SH-SY5Y (cell line): ENCODE data around the gene PRIM1.

Experiments used
- GATA2 ChIP-seq: IDR thresholded peaks from 2 replicates; pipeline ENCODE4 v1.6.1; 2011; ENCODE audit warnings: mild to moderate bottlenecking, low read depth, low read length
- GATA3 ChIP-seq: IDR thresholded peaks from 2 replicates; pipeline ENCODE4 v1.6.1; 2011; ENCODE audit warnings: low read depth, mild to moderate bottlenecking, low read length, moderate library complexity

Gene PRIM1

DNA sequence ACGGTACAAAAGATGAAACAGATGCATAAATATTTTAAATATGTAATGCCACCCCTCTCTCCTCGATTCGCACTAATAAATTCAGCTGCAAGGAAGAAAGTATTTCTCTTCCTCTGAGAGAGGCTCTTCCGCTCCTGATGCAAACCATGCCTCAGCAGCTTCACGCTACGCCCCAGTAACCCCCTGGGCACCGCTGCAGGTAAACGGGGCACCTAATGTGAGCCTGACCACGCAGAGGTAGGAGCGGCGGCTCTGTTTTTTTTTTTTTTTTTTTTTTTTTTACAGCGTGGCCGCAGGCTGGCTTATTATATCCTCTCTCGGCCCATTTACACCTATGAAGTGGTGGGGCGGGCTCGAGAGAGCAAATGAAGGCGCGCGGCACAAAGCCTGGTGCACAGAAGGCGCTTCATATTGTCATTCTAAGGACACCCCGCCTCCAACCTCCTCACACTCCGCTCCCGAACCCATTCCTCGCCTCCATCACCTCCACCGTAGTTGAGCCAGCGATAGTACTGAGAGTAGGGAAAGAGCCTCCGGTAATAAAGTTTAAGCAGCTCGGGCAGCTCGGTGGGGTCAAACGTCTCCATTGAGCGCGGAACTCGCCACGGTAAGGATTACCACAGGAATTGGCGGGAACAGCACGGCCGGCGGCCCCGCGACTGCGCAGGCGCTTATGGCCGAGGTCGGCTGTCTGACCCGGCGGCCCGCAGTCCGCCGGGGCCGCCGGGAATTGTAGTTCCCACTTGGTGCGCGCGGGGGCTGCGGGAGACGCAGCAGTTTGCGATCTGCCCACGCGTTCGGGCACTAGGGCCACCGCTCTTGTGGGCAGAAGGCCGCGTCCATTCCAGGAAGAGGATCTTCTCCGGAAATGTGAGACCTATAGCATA, at the start of gene PRIM1:
Gene PRIM1 (minus strand): TSS at position 612 of the 887 bp plus-strand sequence. CDS start 25 bp downstream, at position 587.
- TF ChIP-seq GATA3 (no peak), GATA2 (no peak; the same call in 1 of the 2 replicates)

- TF ChIP-seq GATA3 (no peak), GATA2 (no peak)
These were observed 48.1 kb upstream of the PRIM1 start for GRCh38 chr12:56800221-56800620.

DNA sequence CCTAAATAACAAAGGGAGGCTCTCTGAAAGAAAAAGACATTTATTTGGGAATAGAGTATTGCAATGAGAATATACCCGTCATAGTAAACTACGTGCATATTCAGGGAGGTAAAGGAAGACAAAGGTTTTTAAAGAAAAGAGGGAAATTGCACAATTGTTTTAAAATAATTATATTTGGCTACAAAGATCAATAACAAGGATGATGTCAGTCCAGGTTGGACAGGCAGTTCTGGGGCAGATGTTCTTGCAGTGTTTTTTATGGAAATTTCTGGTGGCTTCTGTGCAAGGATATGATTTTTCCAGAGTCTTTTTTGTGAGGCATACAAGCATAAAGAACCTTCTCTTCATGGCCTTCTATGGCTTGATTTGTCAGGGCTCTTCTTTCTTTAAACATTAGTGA, 40.6 kb upstream of the PRIM1 start:
- no peak for TF ChIP-seq GATA2

GRCh38 chr12:56787498-56787897, 35.4 kb upstream of the PRIM1 start:
- TF ChIP-seq GATA2: no peak
- TF ChIP-seq GATA3: no peak

DNA sequence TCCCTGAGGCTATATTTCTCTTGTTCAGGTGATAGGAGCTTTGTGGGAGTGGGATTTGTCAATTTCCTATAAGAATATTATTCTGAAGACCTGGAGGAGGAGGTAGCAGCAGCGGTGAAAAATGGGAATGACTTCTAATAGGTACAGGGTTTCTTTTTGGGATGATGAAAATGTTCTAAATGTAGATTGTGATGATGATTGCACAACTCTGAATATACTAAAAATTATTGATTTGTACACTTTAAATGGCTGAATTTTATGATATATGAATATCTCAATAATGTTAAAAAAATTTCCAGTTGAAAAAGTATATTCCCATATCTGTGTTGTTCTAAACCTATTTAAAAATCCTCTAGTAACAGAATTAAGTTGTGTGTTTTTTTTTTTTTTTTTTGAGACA, 33.8 kb upstream of the PRIM1 start:
- TF ChIP-seq GATA2 (no peak), GATA3 (no peak)

DNA sequence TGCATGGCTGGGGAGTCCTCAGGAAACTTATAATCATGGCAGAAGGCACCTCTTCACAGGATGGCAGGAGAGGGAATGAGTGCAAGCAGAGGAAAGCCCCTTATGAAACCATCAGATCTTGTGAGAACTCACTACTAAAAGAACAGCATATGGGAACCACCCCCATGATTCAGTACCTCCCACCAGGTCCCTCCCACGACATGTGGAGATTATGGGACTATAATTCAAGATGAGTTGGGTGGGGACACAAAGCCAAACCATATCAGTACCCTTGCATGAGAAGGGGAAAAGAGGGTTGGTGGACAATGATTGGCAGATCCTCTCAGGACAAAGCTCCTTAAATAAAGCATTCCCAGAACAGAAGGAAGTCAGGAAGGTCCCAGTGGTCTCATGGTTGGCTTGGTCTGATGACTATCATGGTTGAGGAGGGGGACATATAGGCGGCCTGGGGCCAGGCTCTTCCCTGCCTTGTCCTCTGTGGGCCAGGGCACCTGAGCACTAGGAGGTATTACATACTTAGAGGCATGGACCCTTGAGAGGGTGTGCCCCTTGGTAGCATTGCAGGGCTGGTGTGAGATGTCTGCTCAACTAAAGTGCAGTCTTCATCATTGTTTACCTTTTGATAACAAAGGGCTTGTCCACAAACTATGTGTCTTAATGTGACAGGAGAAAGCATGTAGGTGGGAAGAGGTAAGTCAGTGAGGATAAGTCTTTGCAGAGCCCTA, 33.2 kb upstream of the PRIM1 start:
- TF ChIP-seq GATA2 (no peak), GATA3 (no peak)

- TF ChIP-seq GATA2 (no peak), GATA3 (no peak)
These were observed 29.6 kb upstream of the PRIM1 start for GRCh38 chr12:56781726-56782125.

DNA sequence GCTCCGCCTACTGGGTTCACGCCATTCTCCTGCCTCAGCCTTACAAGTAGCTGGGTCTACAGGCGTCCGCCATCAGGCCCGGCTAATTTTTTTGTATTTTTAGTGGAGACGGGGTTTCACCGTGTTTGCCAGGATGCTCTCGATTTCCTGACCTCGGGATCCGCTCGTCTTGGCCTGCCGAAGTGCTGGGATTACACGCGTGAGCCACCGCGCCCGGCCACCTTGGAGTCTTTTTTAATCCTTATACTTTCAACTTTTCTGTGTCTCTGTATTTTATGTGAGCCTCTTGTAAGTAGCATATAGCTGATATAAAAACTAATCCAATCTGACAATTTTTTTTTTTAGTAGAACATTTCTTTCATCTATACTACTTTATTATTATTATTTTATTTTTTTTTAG, 26.6 kb upstream of the PRIM1 start:
- TF ChIP-seq GATA3 (no peak), GATA2 (no peak)

GRCh38 chr12:56776654-56777053, 24.5 kb upstream of the PRIM1 start:
- TF ChIP-seq GATA2: no peak
- TF ChIP-seq GATA3: no peak

DNA sequence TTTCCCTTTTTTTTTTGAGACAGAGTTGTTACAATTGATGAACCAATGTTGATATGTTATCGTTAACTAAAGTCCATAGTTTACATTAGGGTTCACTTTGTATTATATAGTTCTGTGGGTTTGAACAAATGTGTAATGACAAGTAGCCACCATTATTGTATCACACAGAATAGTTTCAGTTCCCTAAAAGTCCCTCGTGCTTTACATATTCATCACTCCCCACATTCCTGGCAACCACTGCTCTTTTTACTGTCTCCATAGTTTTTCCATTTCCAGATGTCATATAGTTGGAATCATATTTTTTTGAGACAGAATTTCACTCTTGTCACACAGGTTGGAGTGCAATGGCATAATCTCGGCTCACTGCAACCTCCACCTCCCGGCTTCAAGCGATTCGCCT, 23.5 kb upstream of the PRIM1 start:
- no peak for TF ChIP-seq GATA2
- no peak for TF ChIP-seq GATA3

GRCh38 chr12:56773113-56773512, 21.0 kb upstream of the PRIM1 start:
- no peak for TF ChIP-seq GATA2
- no peak for TF ChIP-seq GATA3

- TF ChIP-seq GATA3: no peak
These were observed 20.5 kb upstream of the PRIM1 start for GRCh38 chr12:56772625-56773024.

- TF ChIP-seq GATA3 (no peak), GATA2 (no peak)
These were observed 17.7 kb upstream of the PRIM1 start for GRCh38 chr12:56769868-56770267.

- TF ChIP-seq GATA3 (no peak), GATA2 (no peak)
These were observed 16.3 kb upstream of the PRIM1 start for GRCh38 chr12:56768424-56768823.

DNA sequence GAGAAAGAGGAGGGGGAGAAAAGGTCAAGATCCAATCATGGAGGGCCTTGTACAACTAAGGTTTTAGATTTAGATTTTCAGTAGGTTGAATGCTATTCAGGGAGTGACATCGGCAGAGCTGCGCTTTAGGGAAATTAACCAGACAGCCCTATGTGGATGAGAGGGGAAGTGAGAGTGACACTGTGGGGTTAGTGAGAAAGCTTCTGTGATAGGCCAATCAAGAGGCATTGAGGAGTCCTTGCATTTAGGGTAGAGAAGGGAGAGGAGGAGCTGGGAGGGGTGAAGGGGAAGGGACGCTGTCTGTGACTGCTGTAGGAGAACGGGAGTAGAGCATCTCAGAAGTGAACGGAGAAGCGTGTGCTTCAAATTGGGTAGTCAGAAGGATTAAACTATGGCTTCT, 14.4 kb upstream of the PRIM1 start:
- no peak for TF ChIP-seq GATA2
- no peak for TF ChIP-seq GATA3
